ENCODE data around the gene GPR158.
"Not testable (repeated sequence)": the region's sequence is repeated elsewhere in the genome, so short reads cannot be mapped to it uniquely, and the experiment has no call there.

Gene GPR158

GRCh38 chr10:25304606-25305005, 129.8 kb downstream of the GPR158 start:
- DNase-seq: no peak

- DNase-seq: no peak
These were observed 131.6 kb downstream of the GPR158 start for GRCh38 chr10:25306386-25306785.

DNA sequence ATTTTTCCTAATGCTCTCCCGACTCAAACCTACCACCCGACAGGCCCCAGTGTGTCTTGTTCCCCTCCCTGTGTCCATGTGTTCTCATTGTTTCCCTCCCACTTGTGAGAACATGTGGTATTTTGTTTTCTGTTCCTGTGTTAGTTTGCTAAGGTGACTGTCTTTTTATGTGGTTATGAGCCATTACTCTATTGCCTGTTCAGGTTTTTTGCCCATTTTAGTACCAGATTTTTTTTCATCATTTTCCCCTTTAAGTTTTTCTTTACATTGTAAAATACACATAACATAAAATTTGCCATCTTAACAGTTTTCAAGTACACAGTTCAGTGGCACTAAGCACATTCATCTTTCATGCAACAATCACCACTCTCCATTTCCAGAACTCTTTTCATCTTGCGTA, 133.5 kb downstream of the GPR158 start:
- no peak for DNase-seq

DNA sequence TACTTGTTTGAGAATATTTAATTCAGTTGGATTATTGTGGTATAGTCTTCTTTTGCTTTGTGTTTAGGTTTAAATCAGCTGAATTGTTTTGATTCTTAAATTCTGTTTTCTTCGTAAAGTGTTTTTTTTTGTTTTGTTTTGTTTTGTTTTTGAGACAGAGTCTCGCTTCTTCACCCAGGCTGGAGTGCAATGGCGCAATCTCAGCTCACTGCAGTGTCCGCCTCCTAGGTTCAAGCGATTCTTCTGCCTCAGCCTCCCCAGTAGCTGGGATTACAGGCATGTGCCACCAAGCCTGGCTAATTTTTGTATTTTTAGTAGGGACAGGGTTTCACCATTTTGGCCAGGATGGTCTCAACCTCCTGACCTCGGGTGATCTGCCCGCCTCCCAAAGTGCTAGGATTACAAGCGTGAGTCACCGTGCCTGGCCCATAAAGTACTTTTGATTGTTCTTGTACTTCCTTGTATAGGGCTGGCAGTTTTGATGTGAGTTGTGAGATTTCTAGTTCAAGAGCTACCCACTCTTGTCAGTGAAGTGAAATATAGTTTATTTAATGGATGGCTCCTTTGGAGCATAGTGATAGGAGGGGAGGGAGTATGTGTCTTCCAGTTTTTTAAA, 142.9 kb downstream of the GPR158 start:
- not testable (repeated sequence) for DNase-seq

DNA sequence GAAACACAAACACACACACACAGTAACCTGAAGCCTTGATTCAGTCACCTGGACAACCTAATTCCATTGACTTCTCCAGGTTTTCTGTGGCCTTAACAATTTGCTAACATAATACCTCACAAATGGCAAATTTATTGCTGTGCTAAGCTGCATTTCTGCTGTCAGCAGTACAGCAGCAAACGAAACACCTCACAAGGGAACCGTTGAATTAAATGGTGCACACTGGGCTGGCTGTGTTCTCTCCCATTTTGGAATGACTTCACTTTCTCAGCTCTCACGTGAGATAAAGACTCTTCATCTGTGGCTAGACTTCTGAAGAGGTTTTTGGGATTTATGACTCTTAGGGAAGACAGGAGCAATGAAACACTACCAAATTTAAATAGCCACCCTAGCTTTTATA, 152.5 kb downstream of the GPR158 start:
- DNase-seq: no peak

GRCh38 chr10:25328361-25328760, 153.6 kb downstream of the GPR158 start:
- no peak for DNase-seq

- not testable (repeated sequence) for DNase-seq
These were observed 154.8 kb downstream of the GPR158 start for GRCh38 chr10:25329587-25329986.

DNA sequence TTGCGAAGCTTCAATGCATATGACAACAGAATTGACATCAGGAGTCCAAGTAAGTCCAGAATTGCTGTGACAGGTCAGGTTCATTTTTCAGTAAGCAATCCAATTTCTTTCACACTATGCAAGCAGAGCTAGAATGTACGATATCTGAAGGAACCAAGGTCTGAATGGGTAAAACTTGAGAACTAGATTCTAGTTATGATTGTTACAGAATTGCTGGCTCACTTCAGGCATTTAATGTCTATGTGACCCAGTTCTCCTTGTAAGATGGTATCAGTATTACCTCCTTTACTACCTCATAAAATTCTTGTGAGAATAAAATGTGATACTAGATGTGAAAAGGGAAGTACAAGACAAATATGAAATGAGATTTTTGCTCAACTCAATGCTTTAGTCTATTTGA, 159.6 kb downstream of the GPR158 start:
- no peak for DNase-seq

- no peak for DNase-seq
These were observed 161.5 kb downstream of the GPR158 start for GRCh38 chr10:25336330-25336729.

DNA sequence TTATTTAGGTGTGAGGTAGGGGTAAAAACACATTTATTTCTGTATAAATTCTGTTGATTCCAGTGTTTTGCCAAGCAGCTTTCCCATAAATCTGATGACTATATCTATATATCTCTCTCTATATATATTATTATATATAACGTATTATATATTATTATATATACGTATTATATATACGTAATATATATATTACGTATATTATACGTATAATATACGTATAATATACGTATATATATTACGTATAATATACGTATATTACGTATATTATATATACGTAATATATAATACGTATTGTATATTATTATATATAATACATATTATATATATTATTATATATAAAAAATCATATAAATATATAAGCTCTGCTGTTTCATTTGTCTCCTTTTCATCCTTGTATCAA, 163.5 kb downstream of the GPR158 start:
- DNase-seq: no peak

GRCh38 chr10:25339966-25340365, 165.2 kb downstream of the GPR158 start:
- no peak for DNase-seq

- DNase-seq: no peak
These were observed 174.7 kb downstream of the GPR158 start for GRCh38 chr10:25349520-25349919.

DNA sequence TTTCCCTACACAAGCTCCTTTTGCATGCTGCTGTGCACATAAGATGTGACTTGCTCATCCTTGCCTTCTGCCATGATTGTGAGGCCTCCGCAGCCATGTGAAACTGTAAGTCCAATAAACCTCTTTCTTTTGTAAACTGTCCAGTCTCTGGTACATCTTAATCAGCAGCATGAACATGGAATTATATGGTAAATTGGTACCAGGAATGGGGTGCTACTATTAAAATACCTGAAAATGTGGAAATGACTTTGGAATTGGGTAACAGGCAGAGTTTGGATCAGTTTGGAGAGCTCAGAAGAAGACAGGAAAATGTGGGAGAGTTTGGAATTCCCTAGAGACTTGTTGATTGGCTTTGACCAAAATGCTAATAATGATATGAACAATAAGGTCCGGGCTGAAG, 181.8 kb downstream of the GPR158 start:
- no peak for DNase-seq

DNA sequence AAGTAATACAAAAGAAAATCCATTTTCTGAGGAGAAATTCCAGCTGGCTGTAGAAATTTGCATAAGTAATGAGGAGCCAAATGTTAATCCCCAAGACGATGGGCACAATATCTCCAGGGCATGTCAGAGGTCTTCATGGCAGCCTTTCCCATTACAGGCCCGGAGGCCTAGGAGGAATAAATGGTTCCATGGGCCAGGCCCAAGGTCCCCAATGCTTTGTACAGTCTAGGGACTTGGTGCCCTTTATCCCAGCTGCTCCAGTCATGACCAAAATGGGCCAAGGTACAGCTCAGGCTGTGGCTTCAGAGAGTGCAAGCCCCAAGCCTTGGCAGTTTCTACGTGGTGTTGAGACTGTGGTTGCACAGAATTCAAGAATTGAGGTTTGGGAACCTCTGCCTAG, 182.5 kb downstream of the GPR158 start:
- DNase-seq: no peak

GRCh38 chr10:25382029-25382810, 207.4 kb downstream of the GPR158 start:
- peak in 1 of 2 experiments; percentile 5 for DNase-seq

- DNase-seq: not testable (repeated sequence)
These were observed 208.1 kb downstream of the GPR158 start for GRCh38 chr10:25382901-25383300.

DNA sequence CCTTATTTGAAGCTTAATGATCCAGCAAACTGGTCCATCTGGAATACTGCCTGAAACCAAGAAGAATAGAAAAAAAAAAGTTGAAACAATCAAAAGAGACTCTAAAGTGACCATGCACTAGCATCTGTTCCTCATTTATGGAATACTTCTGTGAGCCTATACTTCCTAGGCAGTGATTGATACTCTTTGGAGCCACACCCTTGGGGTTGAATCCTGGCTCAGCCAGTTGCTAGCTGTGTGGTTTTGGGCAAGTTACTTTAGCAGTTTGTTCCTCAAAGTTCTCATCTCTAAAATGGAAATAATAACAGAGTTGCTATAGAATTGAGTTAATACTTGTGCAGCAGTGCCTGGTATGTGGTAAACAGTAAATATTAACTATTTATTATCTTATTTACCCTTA, 208.9 kb downstream of the GPR158 start:
- no peak for DNase-seq

DNA sequence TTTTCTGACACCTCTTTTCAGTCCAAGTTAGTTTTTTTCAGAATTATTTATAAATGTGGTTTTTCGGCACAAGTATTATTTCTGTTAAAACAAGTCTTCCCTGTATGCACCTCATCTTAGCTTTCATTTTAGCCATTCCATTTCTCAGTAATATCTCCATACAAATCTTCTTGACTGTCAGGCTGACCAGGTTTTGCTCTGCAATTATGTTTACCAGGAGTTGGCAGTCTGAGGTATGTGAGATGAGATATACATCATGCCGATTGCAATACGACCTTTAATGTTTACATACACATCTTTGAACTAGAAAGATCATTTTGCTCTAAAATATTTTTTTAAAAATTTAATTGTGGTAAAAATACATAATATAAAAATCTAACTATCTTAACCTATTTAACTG, 209.8 kb downstream of the GPR158 start:
- no peak for DNase-seq

GRCh38 chr10:25388188-25388861, 213.5 kb downstream of the GPR158 start:
- DNase-seq: no peak

DNA sequence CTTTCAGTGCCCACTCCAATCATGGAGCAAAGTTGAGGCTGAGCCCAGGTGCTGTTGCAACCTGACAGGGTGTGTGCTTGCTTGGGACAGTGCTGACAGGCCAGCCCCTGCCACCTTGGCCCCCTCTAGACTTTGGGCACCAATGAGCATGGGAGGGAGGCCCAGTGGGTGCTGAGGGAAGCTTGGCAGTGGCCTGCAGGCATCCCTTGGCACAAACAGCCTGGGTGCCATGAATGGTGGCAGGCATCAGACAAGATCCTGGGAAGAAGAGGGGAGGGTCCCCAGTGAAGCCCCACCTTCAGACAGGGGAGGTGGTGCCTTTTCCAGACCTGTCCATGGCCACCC, 214.0 kb downstream of the GPR158 start:
- DNase-seq: no peak

GRCh38 chr10:25390733-25391132, 215.9 kb downstream of the GPR158 start:
- DNase-seq: no peak

DNA sequence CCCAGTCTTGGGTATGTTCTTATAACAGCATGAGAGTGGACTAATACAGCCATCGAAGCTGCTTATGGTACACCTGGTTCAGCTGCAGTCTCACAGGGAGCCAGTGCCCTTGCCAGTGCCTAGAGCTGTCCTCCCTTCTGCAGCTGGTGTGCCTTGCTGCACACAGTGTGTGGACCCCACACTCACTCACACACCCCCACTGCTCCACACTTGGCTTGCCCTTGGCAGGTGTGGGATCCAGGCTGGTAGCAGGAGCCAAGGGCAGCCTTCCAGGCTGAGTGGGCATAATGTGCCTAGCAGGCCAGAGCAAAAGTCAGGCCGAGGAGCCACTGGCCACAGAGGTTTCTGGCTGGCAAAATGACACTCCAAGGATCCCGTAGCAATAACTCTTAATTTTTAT, 217.3 kb downstream of the GPR158 start:
- DNase-seq: no peak

DNA sequence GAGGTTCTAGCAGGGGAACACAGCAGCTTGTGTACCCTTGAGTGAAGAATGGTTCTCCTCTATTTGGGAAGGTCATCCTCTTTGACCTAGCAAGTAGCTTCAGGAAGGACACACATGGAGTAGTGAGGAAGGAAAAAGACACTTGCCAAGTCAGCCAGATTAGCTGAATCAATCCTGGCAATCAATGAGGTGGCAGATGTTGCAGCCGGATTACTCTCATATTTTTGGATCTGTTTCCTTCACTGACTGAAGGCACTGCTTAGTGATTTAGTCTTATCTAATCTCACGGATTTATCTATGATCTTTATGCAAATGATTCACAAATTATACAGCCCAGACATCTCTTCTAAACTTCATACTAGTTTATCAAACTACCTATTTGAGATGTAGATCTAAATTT, 218.8 kb downstream of the GPR158 start:
- no peak for DNase-seq

DNA sequence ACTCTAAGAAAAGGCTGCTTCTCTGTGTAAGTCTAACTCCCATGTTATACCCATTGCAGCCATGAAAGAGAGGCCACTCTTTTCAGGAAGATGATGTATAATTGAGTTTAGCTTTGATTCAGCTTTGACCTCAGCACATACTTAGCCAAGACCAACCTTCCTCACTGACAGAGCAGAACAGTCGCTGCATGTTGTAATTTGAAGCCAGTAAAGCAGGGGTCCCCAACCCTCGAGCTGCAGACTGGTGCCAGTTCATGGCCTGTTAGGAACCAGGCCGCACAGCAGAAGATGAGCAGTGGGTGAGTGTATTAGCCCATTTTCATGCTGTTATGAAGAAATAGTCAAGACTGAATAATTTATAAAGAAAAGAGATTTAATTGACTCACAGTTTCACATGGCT, 223.9 kb downstream of the GPR158 start:
- DNase-seq: no peak

Measured in NCI-H2081 (cell line).